Stimulated activated CD8-positive, alpha-beta memory T cell treated with anti-CD3 and anti-CD28 coated beads, Interleukin-15, amount 100 ng/mL, for 1 hour (primary cell): ENCODE measurements around the gene RHAG.

Experiments
- DNase-seq: peaks from one replicate; pipeline ENCODE4 v3.0.0-alpha.2; 2020; ENCODE audit warnings: low read depth

Gene RHAG

DNA sequence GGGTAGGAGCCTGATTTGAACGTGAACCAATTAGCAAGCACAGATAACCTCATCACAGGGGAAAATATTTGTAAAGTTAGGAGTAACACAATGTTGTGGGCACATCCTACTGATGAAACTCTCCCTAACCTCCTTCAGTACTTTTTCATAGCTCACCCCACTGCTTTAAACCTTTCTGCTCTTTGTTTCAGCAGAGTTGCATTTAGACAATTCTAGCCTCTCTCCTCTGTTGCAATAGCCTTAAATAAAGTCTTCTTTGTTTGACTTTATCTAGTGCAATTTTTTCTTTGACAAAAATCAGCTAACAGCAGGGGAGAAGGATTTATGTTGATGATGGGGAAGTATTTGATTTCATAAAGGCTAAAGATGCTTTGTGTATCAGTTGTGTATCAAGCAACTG is 72.1 kb downstream of the RHAG start:
- DNase-seq, result no peak

DNA sequence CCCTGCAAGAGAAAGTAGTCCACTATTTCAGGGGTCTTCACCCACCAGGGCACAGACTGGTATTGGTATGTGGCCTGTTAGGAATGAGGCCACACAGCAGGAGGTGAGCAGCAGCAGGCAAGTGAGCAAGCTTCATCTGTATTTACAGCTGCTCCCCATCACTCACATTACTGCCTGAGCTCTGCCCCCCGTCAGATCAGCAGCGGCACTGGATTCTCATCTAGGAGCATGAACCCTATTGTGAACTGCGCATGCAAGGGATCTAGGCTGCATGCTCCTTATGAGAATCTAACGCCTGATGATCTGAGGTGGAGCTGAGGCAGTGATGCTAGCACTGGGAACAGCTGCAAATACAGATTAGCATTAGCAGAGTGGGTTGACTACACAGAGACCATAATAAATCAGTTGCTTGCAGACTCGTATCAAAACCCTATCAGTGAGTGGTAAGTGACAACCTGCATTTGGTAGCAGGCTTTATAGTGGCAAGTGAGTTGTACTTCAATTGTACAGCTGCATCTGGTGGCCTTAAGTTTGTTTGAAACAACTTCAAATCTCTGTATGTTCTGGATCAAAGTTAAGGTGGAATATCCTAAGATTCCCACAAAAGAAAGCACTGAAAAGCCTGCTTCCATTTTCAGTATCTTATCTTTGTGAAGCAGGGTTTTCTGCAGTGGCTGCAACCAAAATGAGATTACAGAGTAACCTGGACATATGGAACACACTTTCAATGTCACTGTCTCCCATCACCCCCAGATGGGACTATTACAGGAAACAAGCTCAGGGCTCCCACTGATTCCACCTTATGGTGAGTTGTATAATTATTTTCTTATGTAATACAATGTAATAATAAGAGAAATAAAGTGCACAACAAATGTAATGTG is 73.4 kb downstream of the RHAG start:
- DNase-seq, result no peak

DNA sequence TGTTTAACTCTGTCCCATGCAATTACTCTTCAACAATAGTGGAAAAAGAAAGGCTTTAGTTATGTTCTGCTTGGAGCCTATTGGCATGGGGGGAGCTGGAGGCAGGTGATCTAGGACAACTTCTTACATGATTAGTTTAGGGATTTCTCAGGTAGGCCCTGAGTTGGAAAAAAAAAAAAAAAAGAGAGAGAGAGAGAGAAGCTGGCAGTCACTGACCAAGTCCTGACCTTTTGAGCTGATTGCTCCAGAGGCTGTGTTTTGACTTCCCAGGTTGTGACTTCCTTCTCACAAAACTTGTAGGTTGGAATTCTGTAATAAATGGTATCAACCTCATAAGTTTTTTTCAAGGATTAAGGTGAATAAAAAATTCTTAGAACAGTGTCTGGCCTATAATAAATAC is 78.4 kb downstream of the RHAG start:
- no peak for DNase-seq

DNA sequence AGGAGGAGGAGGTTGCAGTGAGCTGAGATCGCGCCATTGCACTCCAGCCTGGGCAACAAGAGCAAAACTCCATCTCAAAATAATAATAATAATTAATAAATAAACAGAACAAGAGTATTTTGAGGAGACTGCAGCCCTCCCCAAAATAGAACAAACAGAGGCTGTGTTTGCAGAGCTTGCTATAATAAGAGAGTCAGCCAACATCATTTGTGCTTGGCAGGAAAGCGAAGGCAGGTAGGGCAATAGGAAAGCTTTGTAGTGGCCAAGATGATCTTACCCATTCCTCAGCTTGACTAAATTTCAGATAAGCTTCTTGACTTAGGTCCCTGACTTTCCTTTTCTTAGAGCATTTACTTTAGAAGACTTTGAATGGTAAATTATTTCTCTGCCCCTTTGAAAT is 79.5 kb downstream of the RHAG start:
- DNase-seq, result no peak

GRCh38 chr6:49556429-49556837 is 80.2 kb downstream of the RHAG start:
- DNase-seq, result no peak

DNA sequence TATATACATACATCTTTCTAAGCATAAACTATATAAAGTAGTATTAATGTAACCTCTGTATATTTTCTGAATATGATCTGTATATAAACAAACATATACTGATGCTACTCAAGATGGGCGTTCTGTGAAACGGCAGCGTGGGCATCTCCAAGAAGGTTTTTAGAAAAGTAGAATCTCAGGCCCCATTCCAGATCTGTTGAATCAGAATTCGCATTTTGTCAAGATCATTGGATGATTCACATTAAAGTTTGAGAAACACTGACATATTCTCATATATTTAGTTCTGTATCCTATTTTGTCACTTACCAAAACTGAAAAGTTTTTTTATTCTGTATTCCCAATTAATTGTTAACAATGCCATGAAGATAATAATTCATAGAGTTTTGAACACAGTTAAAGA is 80.7 kb downstream of the RHAG start:
- DNase-seq, result no peak
